Measurements from ENCODE around the gene TTLL11.

- TF ChIP-seq CTCF (IDR thresholded peaks at IDR 0.05) (no peak), POLR2A (IDR thresholded peaks at IDR 0.05) (no peak)
Observed at GRCh38 chr9:121838746-121839669, 254.1 kb downstream of the TTLL11 start.
